GM21515 (cell line): ENCODE results near the gene PCID2.

Source experiments
- ATAC-seq: cut with Tn5 transposase; IDR thresholded peaks from one replicate; pipeline ENCODE4 v1.9.1; 2021; ENCODE audit not compliant: unreplicated experiment

PCID2 gene

DNA sequence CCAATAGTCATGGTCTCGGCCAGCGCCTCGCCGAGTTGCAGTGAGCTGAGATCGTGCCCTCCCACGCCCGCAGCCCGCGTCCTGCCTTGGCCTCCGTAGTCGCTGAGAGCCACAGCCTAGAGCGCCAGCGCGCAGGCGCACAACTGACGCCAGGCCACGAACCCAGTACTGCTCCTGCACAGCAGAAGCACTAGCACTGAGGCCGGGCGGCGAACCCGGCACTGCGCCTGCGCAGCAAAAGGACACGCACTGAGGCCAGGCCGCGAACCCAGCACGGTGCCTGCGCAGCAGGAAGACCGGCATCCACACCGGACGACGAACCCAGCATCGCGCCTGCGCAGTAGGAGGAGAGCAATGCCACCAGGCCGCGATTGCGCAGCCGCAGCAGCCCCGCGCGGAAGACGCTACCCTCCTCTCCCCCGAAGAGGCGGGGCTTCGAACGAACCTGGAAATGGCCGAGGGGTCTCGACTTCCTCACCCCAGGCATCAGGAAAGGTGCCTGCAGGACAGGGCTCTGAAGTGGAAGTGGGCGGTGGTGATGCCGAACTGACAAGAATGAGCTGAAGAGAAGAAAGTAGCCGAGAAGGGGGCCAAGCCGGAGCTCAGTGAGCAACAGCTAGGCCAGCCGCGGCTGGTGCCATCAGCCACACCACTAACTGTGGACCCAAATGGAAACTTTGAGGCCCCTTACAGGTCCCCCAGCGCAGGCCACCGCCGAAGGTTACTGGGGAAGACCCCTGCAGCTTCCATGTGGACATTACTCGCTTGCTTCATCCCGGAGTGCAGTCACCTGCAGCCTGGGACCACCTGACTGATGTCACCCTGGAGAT, 78.3 kb downstream of the PCID2 start:
- no peak for ATAC-seq

DNA sequence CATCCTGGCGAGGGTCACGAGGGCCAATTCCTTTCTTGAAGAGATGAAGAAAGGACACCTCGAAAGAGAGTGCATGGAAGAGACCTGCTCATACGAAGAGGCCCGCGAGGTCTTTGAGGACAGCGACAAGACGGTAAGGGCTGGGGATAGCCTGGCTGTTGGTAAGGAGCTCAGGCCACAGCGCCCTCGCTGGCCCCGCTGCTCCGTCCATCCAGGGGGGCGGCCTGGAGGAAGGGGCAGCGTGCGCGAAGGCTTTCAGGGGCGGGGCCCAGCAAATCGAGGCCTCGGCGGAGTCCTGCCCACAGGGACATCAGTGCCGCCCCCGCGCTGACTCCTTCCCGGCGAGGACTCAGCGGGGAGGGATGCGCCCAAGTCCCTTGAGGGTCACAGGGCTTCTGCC, 79.0 kb downstream of the PCID2 start:
- no peak for ATAC-seq
